Astrocyte (in vitro differentiated cells and primary cell): ENCODE results near the gene RUVBL1. TPM values are rescaled to one million over a fixed set of nuclear protein-coding genes. Genes with fewer than 3 reads are reported as not detected.
A peak's percentile ranks its signal among the peaks of the same experiment; 100 is the strongest.

Experiments used
- DNase-seq: peaks from one replicate; pipeline ENCODE4 v3.0.0-alpha.2; 2010; ENCODE audit warnings: low read depth
- FAIRE-seq: peaks from 2 replicates; lab custom pipeline; 2011; peaks lifted over from hg19 to GRCh38; lab: Jason Lieb, UNC
- H2AFZ ChIP-seq: 2 replicates; pipeline ENCODE4 v1.6.0; 2012; ENCODE audit warnings: low read depth, low read length, inconsistent platforms
- H3K27ac ChIP-seq: 2 replicates; pipeline ENCODE4 v1.5.1; 2011; ENCODE audit warnings: low read depth, low read length, inconsistent platforms
- H3K27me3 ChIP-seq: 2 replicates; pipeline ENCODE4 v1.6.0; 2011; ENCODE audit warnings: low read length, inconsistent platforms; ENCODE audit not compliant: insufficient read depth
- H3K36me3 ChIP-seq: 2 replicates; pipeline ENCODE4 v1.5.1; 2011; ENCODE audit warnings: low read length, inconsistent platforms; ENCODE audit not compliant: insufficient read depth
- H3K4me1 ChIP-seq: 2 replicates; pipeline ENCODE4 v1.5.1; 2011; ENCODE audit warnings: low read length, inconsistent platforms; ENCODE audit not compliant: insufficient read depth
- H3K4me2 ChIP-seq: 2 replicates; pipeline ENCODE4 v1.6.0; 2012; ENCODE audit warnings: low read length, inconsistent platforms
- H3K4me3 ChIP-seq: 2 replicates; pipeline ENCODE4 v1.5.1; 2011; ENCODE audit warnings: low read depth, mild to moderate bottlenecking, low read length, inconsistent platforms; ENCODE audit not compliant: insufficient read depth
- H3K79me2 ChIP-seq: 2 replicates; pipeline ENCODE4 v1.6.0; 2012; ENCODE audit warnings: mild to moderate bottlenecking, low read length, inconsistent platforms; ENCODE audit not compliant: insufficient read depth
- H3K9ac ChIP-seq: 2 replicates; pipeline ENCODE4 v1.6.0; 2012; ENCODE audit warnings: mild to moderate bottlenecking, low read length, inconsistent platforms
- H3K9me3 ChIP-seq: 2 replicates; pipeline ENCODE4 v1.5.1; 2012; ENCODE audit warnings: low read depth, mild to moderate bottlenecking, low read length, inconsistent platforms; ENCODE audit not compliant: insufficient read depth
- H4K20me1 ChIP-seq: 2 replicates; pipeline ENCODE4 v1.6.0; 2012; ENCODE audit warnings: low read length, inconsistent platforms; ENCODE audit not compliant: insufficient read depth
- H3K27ac Mint-ChIP-seq: one replicate; pipeline ENCODE4 v1.8.0; 2021; ENCODE audit warnings: mild to moderate bottlenecking, mixed read lengths; ENCODE audit not compliant: unreplicated experiment
- H3K27me3 Mint-ChIP-seq: one replicate; pipeline ENCODE4 v1.8.0; 2021; ENCODE audit warnings: low read depth, mixed read lengths; ENCODE audit not compliant: unreplicated experiment
- H3K36me3 Mint-ChIP-seq: one replicate; pipeline ENCODE4 v1.8.0; 2021; ENCODE audit warnings: low read depth, mixed read lengths; ENCODE audit not compliant: unreplicated experiment
- H3K4me1 Mint-ChIP-seq: one replicate; pipeline ENCODE4 v1.8.0; 2021; ENCODE audit warnings: low read depth, mixed read lengths; ENCODE audit not compliant: unreplicated experiment
- H3K4me3 Mint-ChIP-seq: one replicate; pipeline ENCODE4 v1.8.0; 2021; ENCODE audit warnings: mild to moderate bottlenecking, moderate library complexity, mixed read lengths; ENCODE audit not compliant: unreplicated experiment
- H3K9me3 Mint-ChIP-seq: one replicate; pipeline ENCODE4 v1.8.0; 2021; ENCODE audit warnings: mild to moderate bottlenecking, mixed read lengths; ENCODE audit not compliant: unreplicated experiment
- EZH2 ChIP-seq: IDR thresholded peaks from 2 replicates; pipeline ENCODE4 v1.6.1; 2012; ENCODE audit warnings: mild to moderate bottlenecking, low read length, inconsistent platforms; ENCODE audit not compliant: insufficient read depth
- total RNA-seq: library from RNA; stranded (reverse); gene quantifications from 2 replicates; pipeline ENCODE4 v1.2.1, GENCODE V29; 2021
- TF ChIP-seq, protein P1 (sequence below): IDR thresholded peaks from 2 replicates; pipeline ENCODE4 v1.5.1; 2011; ENCODE audit warnings: low read depth, mild to moderate bottlenecking, inconsistent platforms, low read length, moderate library complexity; ENCODE audit not compliant: insufficient read depth

RUVBL1 gene
- total RNA-seq, 1 donor from 2014 or later, result 43.0 TPM

DNA sequence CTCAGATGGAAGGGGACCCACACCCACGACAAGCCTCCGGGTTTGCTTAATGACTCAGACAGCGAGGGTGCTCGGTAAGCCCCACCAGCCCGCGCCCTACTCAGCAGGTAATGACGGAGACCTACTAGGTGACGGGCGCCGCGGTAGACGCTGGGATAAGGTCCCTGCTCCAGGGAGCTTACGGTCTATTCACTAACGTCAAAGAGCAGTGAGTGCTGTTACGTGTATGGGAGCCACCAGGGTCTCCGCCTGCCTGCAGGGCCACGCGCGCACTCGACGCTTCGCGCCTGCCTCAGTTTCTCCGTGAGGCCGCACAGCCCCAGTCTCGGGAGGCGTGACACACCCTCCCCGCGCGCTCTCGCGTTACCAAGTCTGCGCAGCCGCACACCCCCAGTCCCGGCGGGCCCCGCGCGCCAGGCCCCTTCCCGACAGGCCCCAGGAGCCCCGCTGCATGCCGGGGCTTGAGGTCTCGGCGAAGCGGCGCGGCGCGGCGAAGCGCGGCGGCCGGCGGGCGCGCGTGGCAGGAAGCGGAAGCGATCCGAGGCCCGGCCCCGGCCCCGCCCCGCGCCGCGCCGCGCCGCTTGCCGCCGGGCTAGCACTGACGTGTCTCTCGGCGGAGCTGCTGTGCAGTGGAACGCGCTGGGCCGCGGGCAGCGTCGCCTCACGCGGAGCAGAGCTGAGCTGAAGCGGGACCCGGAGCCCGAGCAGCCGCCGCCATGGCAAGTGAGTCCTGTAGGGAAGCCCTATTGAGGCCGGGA, 71.6 kb downstream of the RUVBL1 start, which contains the start of gene SEC61A1:
TSS of gene SEC61A1 (plus strand) at position 601 of the 758 bp plus-strand sequence. CDS start at position 717, 116 bp downstream.
- Histone ChIP-seq H3K27me3 (peaks cover 2% of the 10 kb centered on the region), H4K20me1 (peaks cover 44% of the 10 kb centered on the region), H3K4me2 (peak within 1 kb of the TSS; percentile 97), H3K4me1 (peaks cover 34% of the 10 kb centered on the region), H3K9ac (peak within 1 kb of the TSS; percentile 99), H3K36me3 (peaks cover 21% of the 10 kb centered on the region), H2AFZ (peak within 1 kb of the TSS; percentile 98), H3K4me3 (peak within 1 kb of the TSS; percentile 100), H3K79me2 (peaks cover 52% of the 10 kb centered on the region), H3K27ac (peak within 1 kb of the TSS; percentile 94), H3K9me3 (no peaks in the 10 kb centered on the region)
- Mint-ChIP-seq H3K27me3 (peaks cover 6% of the 10 kb centered on the region), H3K9me3 (no peaks in the 10 kb centered on the region), H3K36me3 (peaks cover 15% of the 10 kb centered on the region), H3K4me1 (peaks cover 30% of the 10 kb centered on the region), H3K4me3 (peak within 1 kb of the TSS; percentile 99), H3K27ac (peak within 1 kb of the TSS; percentile 97)
- no peak for FAIRE-seq
- peak; percentile 83 for DNase-seq
- TF ChIP-seq, protein P1, sequence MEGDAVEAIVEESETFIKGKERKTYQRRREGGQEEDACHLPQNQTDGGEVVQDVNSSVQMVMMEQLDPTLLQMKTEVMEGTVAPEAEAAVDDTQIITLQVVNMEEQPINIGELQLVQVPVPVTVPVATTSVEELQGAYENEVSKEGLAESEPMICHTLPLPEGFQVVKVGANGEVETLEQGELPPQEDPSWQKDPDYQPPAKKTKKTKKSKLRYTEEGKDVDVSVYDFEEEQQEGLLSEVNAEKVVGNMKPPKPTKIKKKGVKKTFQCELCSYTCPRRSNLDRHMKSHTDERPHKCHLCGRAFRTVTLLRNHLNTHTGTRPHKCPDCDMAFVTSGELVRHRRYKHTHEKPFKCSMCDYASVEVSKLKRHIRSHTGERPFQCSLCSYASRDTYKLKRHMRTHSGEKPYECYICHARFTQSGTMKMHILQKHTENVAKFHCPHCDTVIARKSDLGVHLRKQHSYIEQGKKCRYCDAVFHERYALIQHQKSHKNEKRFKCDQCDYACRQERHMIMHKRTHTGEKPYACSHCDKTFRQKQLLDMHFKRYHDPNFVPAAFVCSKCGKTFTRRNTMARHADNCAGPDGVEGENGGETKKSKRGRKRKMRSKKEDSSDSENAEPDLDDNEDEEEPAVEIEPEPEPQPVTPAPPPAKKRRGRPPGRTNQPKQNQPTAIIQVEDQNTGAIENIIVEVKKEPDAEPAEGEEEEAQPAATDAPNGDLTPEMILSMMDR, result no peak
- TF ChIP-seq EZH2, result no peak

DNA sequence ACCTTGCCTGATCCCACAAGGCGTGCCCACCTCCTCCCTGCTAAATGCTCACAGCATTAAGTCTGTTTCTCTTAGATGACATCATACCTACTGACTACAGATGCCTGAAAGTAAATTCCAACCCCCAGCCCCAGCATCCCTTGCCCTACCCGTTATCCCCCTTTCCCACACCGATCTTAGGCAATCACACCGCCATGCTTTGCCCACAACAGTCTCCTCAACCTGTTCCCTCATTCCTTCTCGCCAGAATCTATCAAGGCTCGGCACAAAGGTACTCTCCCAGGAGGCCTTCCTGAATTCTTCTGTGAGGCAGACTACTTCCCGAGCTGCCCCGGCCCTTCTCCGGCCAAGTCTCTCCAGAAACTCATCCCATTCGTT, 72.2 kb downstream of the RUVBL1 start:
- Histone ChIP-seq H2AFZ (peak overlapping the region; percentile 98), H3K79me2 (peaks cover 48% of the 10 kb centered on the region), H3K36me3 (peaks cover 19% of the 10 kb centered on the region), H3K4me3 (peak overlapping the region; percentile 81), H4K20me1 (peaks cover 39% of the 10 kb centered on the region), H3K9ac (peak overlapping the region; percentile 99), H3K27me3 (peaks cover 3% of the 10 kb centered on the region), H3K27ac (peak overlapping the region; percentile 88), H3K4me1 (peaks cover 34% of the 10 kb centered on the region), H3K9me3 (no peaks in the 10 kb centered on the region), H3K4me2 (peak overlapping the region; percentile 97)
- FAIRE-seq (no peak), DNase-seq (peak; percentile 26)
- Mint-ChIP-seq H3K27me3 (peaks cover 9% of the 10 kb centered on the region), H3K36me3 (peaks cover 15% of the 10 kb centered on the region), H3K4me1 (peaks cover 30% of the 10 kb centered on the region), H3K27ac (peak overlapping the region; percentile 96), H3K9me3 (no peaks in the 10 kb centered on the region), H3K4me3 (peak overlapping the region; percentile 92)
- TF ChIP-seq, protein P1, result no peak
- no peak for TF ChIP-seq EZH2

DNA sequence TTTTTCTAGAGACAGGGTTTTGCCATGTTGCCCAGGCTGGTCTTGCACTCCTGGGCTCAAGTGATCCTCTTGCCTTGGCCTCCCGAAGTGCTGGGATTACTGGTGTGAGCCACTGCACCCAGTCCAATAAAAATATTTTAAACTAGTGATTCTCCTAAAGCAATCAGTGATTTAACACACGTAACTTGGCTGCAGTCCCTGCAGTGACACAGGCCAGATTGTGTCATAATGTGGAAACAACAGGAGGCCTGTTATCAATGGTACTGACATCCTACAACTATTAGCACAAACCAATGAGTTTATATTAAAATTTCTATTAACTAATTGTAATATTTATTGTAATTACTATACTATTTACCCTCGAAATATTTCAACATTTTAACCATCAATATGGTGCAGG, 73.0 kb downstream of the RUVBL1 start:
- Histone ChIP-seq H3K27ac (no peak overlapping the region), H3K9ac (no peak overlapping the region), H4K20me1 (peaks cover 31% of the 10 kb centered on the region), H3K27me3 (peaks cover 3% of the 10 kb centered on the region), H3K4me1 (peaks cover 29% of the 10 kb centered on the region), H3K4me3 (no peak overlapping the region), H2AFZ (no peak overlapping the region), H3K4me2 (no peak overlapping the region), H3K9me3 (no peaks in the 10 kb centered on the region), H3K79me2 (peaks cover 40% of the 10 kb centered on the region), H3K36me3 (peaks cover 10% of the 10 kb centered on the region)
- TF ChIP-seq, protein P1, result no peak
- no peak for TF ChIP-seq EZH2
- H3K9me3 Mint-ChIP-seq, result no peaks in the 10 kb centered on the region
- FAIRE-seq (no peak), DNase-seq (no peak)
- H3K36me3 Mint-ChIP-seq, result peaks cover 10% of the 10 kb centered on the region
- H3K4me3 Mint-ChIP-seq, result no peak overlapping the region
- H3K27ac Mint-ChIP-seq, result no peak overlapping the region
- peaks cover 24% of the 10 kb centered on the region for H3K4me1 Mint-ChIP-seq
- peaks cover 9% of the 10 kb centered on the region for H3K27me3 Mint-ChIP-seq
